WTC11 (cell line): ENCODE data around the gene NOL4L. TPM values are rescaled to one million over a fixed set of nuclear protein-coding genes. Genes with fewer than 3 reads are reported as not detected.

Source experiments
- ATAC-seq: fragments of 200-7000 bp; cut with Tn5 transposase; 2 replicates; pipeline ENCODE4 v1.10.0; 2021; ENCODE audit warnings: mild to moderate bottlenecking, moderate library complexity
- CTCF ChIA-PET: fragments of 300-600 bp; sonication (Branson Sonifier 250); formaldehyde crosslinking; loops from one replicate; lab custom pipeline; 2021; ENCODE audit warnings: antibody characterized with exemption; lab: Charles Lee
- POLR2A ChIA-PET: fragments of 350-600 bp; sonication (Branson Sonifier 250); formaldehyde crosslinking; loops from one replicate; lab custom pipeline; 2021; ENCODE audit warnings: antibody characterized with exemption; lab: Charles Lee
- DNase-seq: peaks from one replicate; pipeline ENCODE4 v3.0.0; 2021; ENCODE audit warnings: low spot score
- H3K27ac Mint-ChIP-seq: 2 replicates; pipeline ENCODE4 v1.8.0; 2021; ENCODE audit warnings: mixed read lengths
- H3K27me3 Mint-ChIP-seq: 2 replicates; pipeline ENCODE4 v1.8.0; 2021; ENCODE audit warnings: low read depth, mild to moderate bottlenecking, moderate library complexity, mixed read lengths
- H3K36me3 Mint-ChIP-seq: 2 replicates; pipeline ENCODE4 v1.8.0; 2021; ENCODE audit warnings: mixed read lengths
- H3K4me1 Mint-ChIP-seq: 2 replicates; pipeline ENCODE4 v1.8.0; 2022; ENCODE audit warnings: mixed read lengths
- H3K4me3 Mint-ChIP-seq: 2 replicates; pipeline ENCODE4 v1.8.0; 2021; ENCODE audit warnings: mild to moderate bottlenecking, moderate library complexity, mixed read lengths
- H3K9me3 Mint-ChIP-seq: 2 replicates; pipeline ENCODE4 v1.8.0; 2021; ENCODE audit warnings: mixed read lengths
- E2F4 ChIP-seq: sonication (generic); formaldehyde crosslinking; IDR thresholded peaks from 2 replicates; pipeline ENCODE4 v1.8.1; 2022; ENCODE audit warnings: low read depth, mild to moderate bottlenecking, moderate library complexity, missing genetic modification reagents, borderline replicate concordance
- EMX1 ChIP-seq: fragments of 250-450 bp; sonication (Bioruptor Pico); IDR thresholded peaks from 2 replicates; pipeline ENCODE4 v1.8.0; 2021; ENCODE audit warnings: mild to moderate bottlenecking
- ETV6 ChIP-seq: sonication (generic); formaldehyde crosslinking; IDR thresholded peaks from 2 replicates; pipeline ENCODE4 v1.8.1; 2022; ENCODE audit warnings: mild to moderate bottlenecking, missing genetic modification reagents
- GABPB1 ChIP-seq: sonication (generic); formaldehyde crosslinking; IDR thresholded peaks from 2 replicates; pipeline ENCODE4 v1.8.1; 2023; ENCODE audit warnings: mild to moderate bottlenecking, missing genetic modification reagents
- HMGXB4 ChIP-seq: sonication (generic); formaldehyde crosslinking; IDR thresholded peaks from 2 replicates; pipeline ENCODE4 v1.8.1; 2023; ENCODE audit warnings: mild to moderate bottlenecking, moderate library complexity, missing genetic modification reagents
- IRF1 ChIP-seq: sonication (generic); formaldehyde crosslinking; IDR thresholded peaks from 2 replicates; pipeline ENCODE4 v1.8.0; 2023; ENCODE audit warnings: missing genetic modification reagents
- NFYB ChIP-seq: sonication (generic); formaldehyde crosslinking; conservative IDR thresholded peaks from 2 replicates; pipeline ENCODE4 v1.8.0; 2022; ENCODE audit warnings: low read depth, missing genetic modification reagents
- NR1H2 ChIP-seq: sonication (generic); formaldehyde crosslinking; IDR thresholded peaks from 2 replicates; pipeline ENCODE4 v1.9.0; 2021; ENCODE audit warnings: mild to moderate bottlenecking, moderate library complexity, missing genetic modification reagents
- PRRX2 ChIP-seq: fragments of 250-450 bp; sonication (Bioruptor Pico); IDR thresholded peaks from 2 replicates; pipeline ENCODE4 v1.8.0; 2021; ENCODE audit warnings: mild to moderate bottlenecking
- SMAD4 ChIP-seq: sonication (generic); formaldehyde crosslinking; IDR thresholded peaks from 2 replicates; pipeline ENCODE4 v1.8.0; 2022; ENCODE audit warnings: mild to moderate bottlenecking, missing genetic modification reagents
- ZNF121 ChIP-seq: sonication (generic); formaldehyde crosslinking; IDR thresholded peaks from 2 replicates; pipeline ENCODE4 v1.8.0; 2023; ENCODE audit warnings: missing genetic modification reagents
- ZNF396 ChIP-seq: fragments of 250-450 bp; sonication (Bioruptor Pico); IDR thresholded peaks from 2 replicates; pipeline ENCODE4 v1.8.0; 2021; ENCODE audit warnings: mild to moderate bottlenecking, moderate library complexity, borderline replicate concordance
- ZNF423 ChIP-seq: fragments of 250-450 bp; sonication (Bioruptor Pico); IDR thresholded peaks from 2 replicates; pipeline ENCODE4 v2.1.2; 2022; ENCODE audit warnings: mild to moderate bottlenecking, moderate library complexity
- ZNF671 ChIP-seq: fragments of 250-450 bp; sonication (Bioruptor Pico); IDR thresholded peaks from 2 replicates; pipeline ENCODE4 v1.8.0; 2021; ENCODE audit warnings: mild to moderate bottlenecking
- total RNA-seq: library from RNA; stranded (reverse); gene quantifications from 3 replicates; pipeline ENCODE4 v1.2.3, GENCODE V29; 2021
- TF ChIP-seq, protein P1 (sequence below): sonication (generic); formaldehyde crosslinking; IDR thresholded peaks from 2 replicates; pipeline ENCODE4 v1.8.0; 2022; ENCODE audit warnings: mild to moderate bottlenecking, missing genetic modification reagents
- TF ChIP-seq, protein P2 (sequence below): fragments of 200-600 bp; IDR thresholded peaks from 2 replicates; pipeline ENCODE4 v1.8.0; 2022; ENCODE audit warnings: antibody characterized with exemption
- TF ChIP-seq, protein P3 (sequence below): sonication (generic); formaldehyde crosslinking; IDR thresholded peaks from 2 replicates; pipeline ENCODE4 v1.8.0; 2023; ENCODE audit warnings: missing genetic modification reagents, mild to moderate bottlenecking, borderline replicate concordance
- TF ChIP-seq, protein P4 (sequence below): sonication (generic); formaldehyde crosslinking; IDR thresholded peaks from 2 replicates; pipeline ENCODE4 v1.8.1; 2022; ENCODE audit warnings: mild to moderate bottlenecking, missing genetic modification reagents, moderate library complexity, borderline replicate concordance
- TF ChIP-seq, protein P5 (sequence below): sonication (generic); formaldehyde crosslinking; IDR thresholded peaks from 2 replicates; pipeline ENCODE4 v1.8.1; 2023; ENCODE audit warnings: mild to moderate bottlenecking, missing genetic modification reagents, borderline replicate concordance
- TF ChIP-seq, protein P6 (sequence below): sonication (generic); formaldehyde crosslinking; IDR thresholded peaks from 2 replicates; pipeline ENCODE4 v1.8.1; 2022; ENCODE audit warnings: mild to moderate bottlenecking, moderate library complexity, missing genetic modification reagents

Gene NOL4L
- total RNA-seq, 1 experiment from 2014 or later = 29.0 TPM

- no peak for TF ChIP-seq IRF1 (CRISPR knock-in tag)
- no peak for TF ChIP-seq PRRX2 (CRISPR knock-in tag)
- TF ChIP-seq GABPB1 (CRISPR knock-in tag) = no peak
- no peak for TF ChIP-seq NFYB (CRISPR knock-in tag)
- no peak for TF ChIP-seq ZNF121 (CRISPR knock-in tag)
- TF ChIP-seq, protein P1, sequence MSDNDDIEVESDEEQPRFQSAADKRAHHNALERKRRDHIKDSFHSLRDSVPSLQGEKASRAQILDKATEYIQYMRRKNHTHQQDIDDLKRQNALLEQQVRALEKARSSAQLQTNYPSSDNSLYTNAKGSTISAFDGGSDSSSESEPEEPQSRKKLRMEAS (CRISPR knock-in tag) = no peak
- TF ChIP-seq NR1H2 (CRISPR knock-in tag) = no peak
- TF ChIP-seq ZNF671 = no peak
- TF ChIP-seq, protein P2, sequence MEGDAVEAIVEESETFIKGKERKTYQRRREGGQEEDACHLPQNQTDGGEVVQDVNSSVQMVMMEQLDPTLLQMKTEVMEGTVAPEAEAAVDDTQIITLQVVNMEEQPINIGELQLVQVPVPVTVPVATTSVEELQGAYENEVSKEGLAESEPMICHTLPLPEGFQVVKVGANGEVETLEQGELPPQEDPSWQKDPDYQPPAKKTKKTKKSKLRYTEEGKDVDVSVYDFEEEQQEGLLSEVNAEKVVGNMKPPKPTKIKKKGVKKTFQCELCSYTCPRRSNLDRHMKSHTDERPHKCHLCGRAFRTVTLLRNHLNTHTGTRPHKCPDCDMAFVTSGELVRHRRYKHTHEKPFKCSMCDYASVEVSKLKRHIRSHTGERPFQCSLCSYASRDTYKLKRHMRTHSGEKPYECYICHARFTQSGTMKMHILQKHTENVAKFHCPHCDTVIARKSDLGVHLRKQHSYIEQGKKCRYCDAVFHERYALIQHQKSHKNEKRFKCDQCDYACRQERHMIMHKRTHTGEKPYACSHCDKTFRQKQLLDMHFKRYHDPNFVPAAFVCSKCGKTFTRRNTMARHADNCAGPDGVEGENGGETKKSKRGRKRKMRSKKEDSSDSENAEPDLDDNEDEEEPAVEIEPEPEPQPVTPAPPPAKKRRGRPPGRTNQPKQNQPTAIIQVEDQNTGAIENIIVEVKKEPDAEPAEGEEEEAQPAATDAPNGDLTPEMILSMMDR = no peak
These were observed 155.3 kb downstream of the NOL4L start (continued) for GRCh38 chr20:32429745-32430360.

DNA sequence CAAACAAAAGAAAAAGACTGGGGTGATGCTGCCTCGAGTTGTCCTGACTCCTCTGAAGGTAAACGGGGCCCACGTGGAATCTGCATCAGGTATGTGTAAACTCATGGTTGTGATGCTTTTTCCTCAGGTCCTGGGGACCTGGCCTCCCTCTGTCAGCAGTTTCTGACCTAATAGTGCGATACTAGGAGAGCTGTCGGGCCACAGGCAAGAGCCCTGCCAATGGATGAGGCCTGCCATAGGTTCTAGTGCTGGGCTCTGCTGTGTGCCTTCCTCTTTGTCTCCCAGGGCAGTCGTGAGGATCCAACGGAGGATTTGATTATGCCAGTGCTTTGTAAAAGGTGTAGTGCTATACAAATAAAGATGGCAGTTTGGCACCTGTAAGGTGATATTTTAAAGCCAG is 155.8 kb downstream of the NOL4L start:
- Mint-ChIP-seq H3K27ac (no peak overlapping the region), H3K4me1 (no peaks in the 10 kb centered on the region), H3K27me3 (no peaks in the 10 kb centered on the region), H3K9me3 (no peaks in the 10 kb centered on the region), H3K4me3 (no peak overlapping the region), H3K36me3 (peaks cover 22% of the 10 kb centered on the region)
- ChIA-PET POLR2A (no interaction called here), CTCF (no interaction called here)
- ATAC-seq = no peak
- DNase-seq = no peak
- TF ChIP-seq, protein P3, sequence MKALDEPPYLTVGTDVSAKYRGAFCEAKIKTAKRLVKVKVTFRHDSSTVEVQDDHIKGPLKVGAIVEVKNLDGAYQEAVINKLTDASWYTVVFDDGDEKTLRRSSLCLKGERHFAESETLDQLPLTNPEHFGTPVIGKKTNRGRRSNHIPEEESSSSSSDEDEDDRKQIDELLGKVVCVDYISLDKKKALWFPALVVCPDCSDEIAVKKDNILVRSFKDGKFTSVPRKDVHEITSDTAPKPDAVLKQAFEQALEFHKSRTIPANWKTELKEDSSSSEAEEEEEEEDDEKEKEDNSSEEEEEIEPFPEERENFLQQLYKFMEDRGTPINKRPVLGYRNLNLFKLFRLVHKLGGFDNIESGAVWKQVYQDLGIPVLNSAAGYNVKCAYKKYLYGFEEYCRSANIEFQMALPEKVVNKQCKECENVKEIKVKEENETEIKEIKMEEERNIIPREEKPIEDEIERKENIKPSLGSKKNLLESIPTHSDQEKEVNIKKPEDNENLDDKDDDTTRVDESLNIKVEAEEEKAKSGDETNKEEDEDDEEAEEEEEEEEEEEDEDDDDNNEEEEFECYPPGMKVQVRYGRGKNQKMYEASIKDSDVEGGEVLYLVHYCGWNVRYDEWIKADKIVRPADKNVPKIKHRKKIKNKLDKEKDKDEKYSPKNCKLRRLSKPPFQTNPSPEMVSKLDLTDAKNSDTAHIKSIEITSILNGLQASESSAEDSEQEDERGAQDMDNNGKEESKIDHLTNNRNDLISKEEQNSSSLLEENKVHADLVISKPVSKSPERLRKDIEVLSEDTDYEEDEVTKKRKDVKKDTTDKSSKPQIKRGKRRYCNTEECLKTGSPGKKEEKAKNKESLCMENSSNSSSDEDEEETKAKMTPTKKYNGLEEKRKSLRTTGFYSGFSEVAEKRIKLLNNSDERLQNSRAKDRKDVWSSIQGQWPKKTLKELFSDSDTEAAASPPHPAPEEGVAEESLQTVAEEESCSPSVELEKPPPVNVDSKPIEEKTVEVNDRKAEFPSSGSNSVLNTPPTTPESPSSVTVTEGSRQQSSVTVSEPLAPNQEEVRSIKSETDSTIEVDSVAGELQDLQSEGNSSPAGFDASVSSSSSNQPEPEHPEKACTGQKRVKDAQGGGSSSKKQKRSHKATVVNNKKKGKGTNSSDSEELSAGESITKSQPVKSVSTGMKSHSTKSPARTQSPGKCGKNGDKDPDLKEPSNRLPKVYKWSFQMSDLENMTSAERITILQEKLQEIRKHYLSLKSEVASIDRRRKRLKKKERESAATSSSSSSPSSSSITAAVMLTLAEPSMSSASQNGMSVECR (CRISPR knock-in tag) = no peak
- TF ChIP-seq EMX1 (CRISPR knock-in tag) (no peak), ETV6 (CRISPR knock-in tag) (no peak), ZNF423 (CRISPR knock-in tag) (no peak), HMGXB4 (no peak), ZNF396 (no peak), SMAD4 (CRISPR knock-in tag) (no peak), E2F4 (CRISPR knock-in tag) (no peak)
- TF ChIP-seq, protein P4, sequence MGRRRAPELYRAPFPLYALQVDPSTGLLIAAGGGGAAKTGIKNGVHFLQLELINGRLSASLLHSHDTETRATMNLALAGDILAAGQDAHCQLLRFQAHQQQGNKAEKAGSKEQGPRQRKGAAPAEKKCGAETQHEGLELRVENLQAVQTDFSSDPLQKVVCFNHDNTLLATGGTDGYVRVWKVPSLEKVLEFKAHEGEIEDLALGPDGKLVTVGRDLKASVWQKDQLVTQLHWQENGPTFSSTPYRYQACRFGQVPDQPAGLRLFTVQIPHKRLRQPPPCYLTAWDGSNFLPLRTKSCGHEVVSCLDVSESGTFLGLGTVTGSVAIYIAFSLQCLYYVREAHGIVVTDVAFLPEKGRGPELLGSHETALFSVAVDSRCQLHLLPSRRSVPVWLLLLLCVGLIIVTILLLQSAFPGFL = no peak
- TF ChIP-seq, protein P5, sequence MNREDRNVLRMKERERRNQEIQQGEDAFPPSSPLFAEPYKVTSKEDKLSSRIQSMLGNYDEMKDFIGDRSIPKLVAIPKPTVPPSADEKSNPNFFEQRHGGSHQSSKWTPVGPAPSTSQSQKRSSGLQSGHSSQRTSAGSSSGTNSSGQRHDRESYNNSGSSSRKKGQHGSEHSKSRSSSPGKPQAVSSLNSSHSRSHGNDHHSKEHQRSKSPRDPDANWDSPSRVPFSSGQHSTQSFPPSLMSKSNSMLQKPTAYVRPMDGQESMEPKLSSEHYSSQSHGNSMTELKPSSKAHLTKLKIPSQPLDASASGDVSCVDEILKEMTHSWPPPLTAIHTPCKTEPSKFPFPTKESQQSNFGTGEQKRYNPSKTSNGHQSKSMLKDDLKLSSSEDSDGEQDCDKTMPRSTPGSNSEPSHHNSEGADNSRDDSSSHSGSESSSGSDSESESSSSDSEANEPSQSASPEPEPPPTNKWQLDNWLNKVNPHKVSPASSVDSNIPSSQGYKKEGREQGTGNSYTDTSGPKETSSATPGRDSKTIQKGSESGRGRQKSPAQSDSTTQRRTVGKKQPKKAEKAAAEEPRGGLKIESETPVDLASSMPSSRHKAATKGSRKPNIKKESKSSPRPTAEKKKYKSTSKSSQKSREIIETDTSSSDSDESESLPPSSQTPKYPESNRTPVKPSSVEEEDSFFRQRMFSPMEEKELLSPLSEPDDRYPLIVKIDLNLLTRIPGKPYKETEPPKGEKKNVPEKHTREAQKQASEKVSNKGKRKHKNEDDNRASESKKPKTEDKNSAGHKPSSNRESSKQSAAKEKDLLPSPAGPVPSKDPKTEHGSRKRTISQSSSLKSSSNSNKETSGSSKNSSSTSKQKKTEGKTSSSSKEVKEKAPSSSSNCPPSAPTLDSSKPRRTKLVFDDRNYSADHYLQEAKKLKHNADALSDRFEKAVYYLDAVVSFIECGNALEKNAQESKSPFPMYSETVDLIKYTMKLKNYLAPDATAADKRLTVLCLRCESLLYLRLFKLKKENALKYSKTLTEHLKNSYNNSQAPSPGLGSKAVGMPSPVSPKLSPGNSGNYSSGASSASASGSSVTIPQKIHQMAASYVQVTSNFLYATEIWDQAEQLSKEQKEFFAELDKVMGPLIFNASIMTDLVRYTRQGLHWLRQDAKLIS = no peak
- TF ChIP-seq, protein P6, sequence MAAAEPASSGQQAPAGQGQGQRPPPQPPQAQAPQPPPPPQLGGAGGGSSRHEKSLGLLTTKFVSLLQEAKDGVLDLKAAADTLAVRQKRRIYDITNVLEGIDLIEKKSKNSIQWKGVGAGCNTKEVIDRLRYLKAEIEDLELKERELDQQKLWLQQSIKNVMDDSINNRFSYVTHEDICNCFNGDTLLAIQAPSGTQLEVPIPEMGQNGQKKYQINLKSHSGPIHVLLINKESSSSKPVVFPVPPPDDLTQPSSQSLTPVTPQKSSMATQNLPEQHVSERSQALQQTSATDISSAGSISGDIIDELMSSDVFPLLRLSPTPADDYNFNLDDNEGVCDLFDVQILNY (CRISPR knock-in tag) = no peak
